22Rv1 (cell line): ENCODE results near the gene ZNF692.
"Not testable (repeated sequence)": the region's sequence is repeated elsewhere in the genome, so short reads cannot be mapped to it uniquely, and the experiment has no call there.

Experiments
- H3K27ac ChIP-seq: fragments of 450-650 bp; 2 replicates; pipeline ENCODE4 v1.5.1; 2017
- CTCF ChIP-seq: fragments of 450-650 bp; IDR thresholded peaks from 2 replicates; pipeline ENCODE4 v1.5.1; 2017; ENCODE audit warnings: mild to moderate bottlenecking
- ZFX ChIP-seq: fragments of 450-650 bp; IDR thresholded peaks from 2 replicates; pipeline ENCODE4 v1.6.1; 2017; ENCODE audit warnings: antibody characterized with exemption, borderline replicate concordance

Gene ZNF692

GRCh38 chr1:248890549-248891498 is 31.9 kb upstream of the ZNF692 start:
- TF ChIP-seq CTCF (no peak), ZFX (no peak)
- no peak overlapping the region for H3K27ac ChIP-seq

GRCh38 chr1:248889914-248890243 is 31.0 kb upstream of the ZNF692 start:
- not testable (repeated sequence) for H3K27ac ChIP-seq

- H3K27ac ChIP-seq, result no peak overlapping the region
- no peak for TF ChIP-seq CTCF
- no peak for TF ChIP-seq ZFX
Measured at GRCh38 chr1:248886237-248886895, 27.5 kb upstream of the ZNF692 start.

GRCh38 chr1:248885646-248886045 is 26.8 kb upstream of the ZNF692 start:
- TF ChIP-seq CTCF, result no peak
- no peak for TF ChIP-seq ZFX
- no peak overlapping the region for H3K27ac ChIP-seq

GRCh38 chr1:248884632-248885295 is 25.9 kb upstream of the ZNF692 start:
- no peak for TF ChIP-seq ZFX
- no peak for TF ChIP-seq CTCF
- H3K27ac ChIP-seq, result no peak overlapping the region

- not testable (repeated sequence) for H3K27ac ChIP-seq
Measured at GRCh38 chr1:248882427-248882826, 23.5 kb upstream of the ZNF692 start.

- TF ChIP-seq CTCF (no peak), ZFX (no peak)
- H3K27ac ChIP-seq, result no peak overlapping the region
Measured at GRCh38 chr1:248881261-248881660, 22.4 kb upstream of the ZNF692 start.

- TF ChIP-seq CTCF (no peak), ZFX (no peak)
Measured at GRCh38 chr1:248873993-248874533, 15.2 kb upstream of the ZNF692 start.

More at GRCh38 chr1:248873993-248874533, 15.2 kb upstream of the ZNF692 start:
- peak overlapping the region; percentile 96 for H3K27ac ChIP-seq
